Stimulated activated naive CD8-positive, alpha-beta T cell treated with anti-CD3 and anti-CD28 coated beads, Interleukin-15, Interleukin-2, amounts not matched to agents 100 ng/mL and 50 ng/mL, for 24 hours (primary cell): ENCODE measurements around the gene RXRA.

Experiments used
- H3K27ac Mint-ChIP-seq: one replicate; pipeline ENCODE4 v1.8.0; 2021; ENCODE audit warnings: mild to moderate bottlenecking, mixed read lengths
- H3K27me3 Mint-ChIP-seq: one replicate; pipeline ENCODE4 v1.8.0; 2021; ENCODE audit warnings: mixed read lengths
- H3K36me3 Mint-ChIP-seq: one replicate; pipeline ENCODE4 v1.8.0; 2021; ENCODE audit warnings: low read depth, mixed read lengths
- H3K4me1 Mint-ChIP-seq: one replicate; pipeline ENCODE4 v1.8.0; 2021; ENCODE audit warnings: low read depth, mixed read lengths
- H3K4me3 Mint-ChIP-seq: one replicate; pipeline ENCODE4 v1.8.0; 2021; ENCODE audit warnings: mild to moderate bottlenecking, mixed read lengths
- H3K9me3 Mint-ChIP-seq: one replicate; pipeline ENCODE4 v1.8.0; 2021; ENCODE audit warnings: mixed read lengths

Gene RXRA

DNA sequence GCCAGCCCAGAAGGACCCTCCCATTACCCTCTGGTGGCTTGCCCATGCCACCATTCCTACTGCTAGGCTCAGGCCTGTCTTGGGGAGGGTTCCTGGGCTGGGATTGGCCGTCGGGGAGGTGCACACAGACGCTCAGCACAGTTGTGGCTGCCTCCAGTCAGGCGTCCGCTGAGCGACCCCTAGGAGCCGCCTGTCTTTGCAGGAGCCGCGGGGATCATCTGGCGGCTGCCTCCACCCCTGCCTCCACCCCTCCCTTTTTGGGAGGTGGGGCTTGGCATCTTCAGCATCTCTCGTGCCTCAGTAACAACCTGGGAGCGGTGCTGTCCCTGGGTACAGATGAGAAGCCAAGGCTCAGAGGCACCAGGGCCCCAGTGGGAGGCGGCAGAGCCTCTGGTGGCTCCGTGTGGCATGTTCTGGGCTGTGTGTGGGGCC lies 39.6 kb downstream of the RXRA start:
- H3K27me3 Mint-ChIP-seq: no peaks in the 10 kb centered on the region
- no peak overlapping the region for H3K4me3 Mint-ChIP-seq
- H3K4me1 Mint-ChIP-seq: no peaks in the 10 kb centered on the region
- H3K27ac Mint-ChIP-seq: no peak overlapping the region
- no peaks in the 10 kb centered on the region for H3K36me3 Mint-ChIP-seq
- H3K9me3 Mint-ChIP-seq: no peaks in the 10 kb centered on the region

DNA sequence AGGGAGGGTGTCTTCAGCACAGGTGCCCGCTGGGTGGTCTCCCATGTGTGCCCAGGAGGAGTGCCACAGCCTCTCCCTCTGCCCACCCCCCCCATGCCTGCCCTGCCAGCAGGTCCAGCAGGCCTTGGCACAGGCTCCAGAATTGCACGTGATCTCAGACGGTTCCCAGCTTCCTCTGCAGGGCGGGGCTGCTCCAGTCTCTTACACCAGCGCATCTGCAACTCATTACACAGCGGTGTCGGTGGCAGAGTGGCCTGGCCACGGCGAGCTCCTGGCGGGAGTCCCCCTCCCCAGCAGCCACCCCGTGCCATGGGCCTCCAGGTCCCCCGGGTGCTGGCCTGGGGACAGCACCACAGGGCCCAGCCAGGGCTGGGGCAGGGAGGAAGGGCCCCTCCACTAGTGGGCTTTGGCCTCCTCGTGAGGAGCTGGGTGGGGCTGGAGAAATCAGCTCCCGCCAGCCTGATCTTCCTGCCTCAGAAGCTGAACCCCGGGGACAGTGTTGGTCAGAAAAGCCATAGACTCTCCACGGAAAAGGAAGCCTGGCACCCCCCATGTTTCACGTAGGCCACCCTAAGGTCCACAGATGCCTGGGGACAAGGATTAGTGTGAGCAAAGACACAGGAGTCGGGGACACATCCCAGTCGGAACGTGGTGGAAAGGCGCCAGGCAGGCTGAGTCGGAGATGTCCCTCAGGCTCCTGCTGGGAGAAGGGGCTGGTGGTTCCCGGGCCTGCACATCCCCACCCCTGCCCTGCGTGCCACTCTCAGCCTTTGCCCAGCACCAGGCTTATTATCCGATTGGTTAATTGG lies 40.2 kb downstream of the RXRA start:
- no peaks in the 10 kb centered on the region for H3K27me3 Mint-ChIP-seq
- H3K9me3 Mint-ChIP-seq: no peaks in the 10 kb centered on the region
- H3K36me3 Mint-ChIP-seq: no peaks in the 10 kb centered on the region
- no peaks in the 10 kb centered on the region for H3K4me1 Mint-ChIP-seq
- H3K27ac Mint-ChIP-seq: no peak overlapping the region
- H3K4me3 Mint-ChIP-seq: no peak overlapping the region

DNA sequence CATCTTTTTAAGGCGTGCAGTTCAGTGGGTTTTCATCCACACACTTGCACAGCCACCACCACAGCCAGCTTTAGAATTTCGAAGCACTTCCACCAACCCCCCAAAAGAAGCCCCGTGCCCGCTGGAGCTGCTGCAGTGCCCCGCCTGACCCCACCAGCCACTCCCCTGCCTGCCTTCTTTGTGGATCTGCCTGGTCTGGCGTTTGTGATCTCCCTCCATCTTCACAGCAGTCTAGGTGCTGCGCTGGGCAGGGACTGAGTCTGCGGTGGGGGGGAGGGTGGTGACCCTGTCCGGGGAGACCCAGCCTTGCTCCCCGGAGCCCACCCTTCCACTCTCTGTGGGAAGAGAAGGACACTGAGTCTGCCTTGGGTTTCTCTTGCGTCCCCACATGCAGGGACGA lies 40.8 kb downstream of the RXRA start:
- H3K9me3 Mint-ChIP-seq: no peaks in the 10 kb centered on the region
- no peaks in the 10 kb centered on the region for H3K4me1 Mint-ChIP-seq
- no peak overlapping the region for H3K4me3 Mint-ChIP-seq
- H3K36me3 Mint-ChIP-seq: no peaks in the 10 kb centered on the region
- no peak overlapping the region for H3K27ac Mint-ChIP-seq
- no peaks in the 10 kb centered on the region for H3K27me3 Mint-ChIP-seq

DNA sequence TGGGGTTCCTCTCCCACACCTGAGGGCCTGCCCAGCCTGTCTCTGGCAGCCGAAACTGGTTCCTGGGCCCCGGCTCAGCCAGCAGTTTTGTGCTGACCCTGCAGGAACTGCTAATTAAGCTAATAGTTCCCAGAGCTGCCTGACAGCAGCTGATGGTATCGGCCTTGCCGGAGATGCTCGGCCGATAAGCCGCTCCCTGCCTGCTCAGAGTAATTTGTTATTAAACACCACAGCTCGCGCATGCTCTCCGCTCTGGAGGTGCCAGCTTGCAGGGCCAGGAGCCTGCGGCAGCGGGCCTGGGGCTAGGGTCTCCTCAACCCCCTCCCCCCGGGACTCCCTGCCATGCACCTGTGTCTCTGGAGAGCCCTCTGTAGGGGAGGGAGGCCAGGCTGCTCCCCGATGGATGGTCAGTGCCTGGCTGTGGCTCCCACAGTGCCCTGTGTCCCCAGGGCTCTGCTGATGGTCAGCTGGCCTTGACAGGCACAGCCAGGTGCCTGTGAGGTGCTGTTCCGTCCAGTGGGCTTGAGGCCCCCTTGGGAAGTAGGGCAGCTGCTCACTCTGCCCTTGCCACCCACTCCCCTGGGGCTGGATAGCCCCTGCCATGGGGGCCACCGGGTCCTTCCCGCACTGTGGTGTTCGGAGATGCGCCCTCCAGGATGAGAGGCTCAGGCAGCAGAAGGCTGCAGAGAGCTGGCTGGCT lies 41.7 kb downstream of the RXRA start:
- Mint-ChIP-seq H3K27me3 (no peaks in the 10 kb centered on the region), H3K36me3 (no peaks in the 10 kb centered on the region), H3K9me3 (no peaks in the 10 kb centered on the region), H3K4me3 (no peak overlapping the region), H3K27ac (no peak overlapping the region), H3K4me1 (no peaks in the 10 kb centered on the region)

DNA sequence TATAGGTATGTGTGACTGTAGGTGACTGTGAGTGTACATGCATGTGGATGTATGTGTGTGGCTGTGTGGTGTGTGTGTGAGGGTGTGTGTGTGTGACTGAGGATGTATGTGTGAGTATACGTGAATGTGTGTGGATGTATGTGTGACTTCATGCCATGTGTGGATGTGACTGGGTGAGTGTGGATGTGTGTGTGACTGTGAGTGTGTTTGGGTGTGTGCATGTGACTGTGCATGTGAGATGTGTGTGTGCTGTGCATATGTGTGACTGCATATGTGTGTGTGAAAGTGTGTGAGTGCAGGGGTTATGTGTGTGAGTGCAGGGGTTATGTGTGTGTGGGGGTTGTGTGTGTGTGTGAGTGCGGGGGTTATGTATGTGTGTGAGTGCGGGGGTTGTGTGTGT lies 42.3 kb downstream of the RXRA start:
- Mint-ChIP-seq H3K9me3 (no peaks in the 10 kb centered on the region), H3K4me3 (no peak overlapping the region), H3K36me3 (no peaks in the 10 kb centered on the region)

DNA sequence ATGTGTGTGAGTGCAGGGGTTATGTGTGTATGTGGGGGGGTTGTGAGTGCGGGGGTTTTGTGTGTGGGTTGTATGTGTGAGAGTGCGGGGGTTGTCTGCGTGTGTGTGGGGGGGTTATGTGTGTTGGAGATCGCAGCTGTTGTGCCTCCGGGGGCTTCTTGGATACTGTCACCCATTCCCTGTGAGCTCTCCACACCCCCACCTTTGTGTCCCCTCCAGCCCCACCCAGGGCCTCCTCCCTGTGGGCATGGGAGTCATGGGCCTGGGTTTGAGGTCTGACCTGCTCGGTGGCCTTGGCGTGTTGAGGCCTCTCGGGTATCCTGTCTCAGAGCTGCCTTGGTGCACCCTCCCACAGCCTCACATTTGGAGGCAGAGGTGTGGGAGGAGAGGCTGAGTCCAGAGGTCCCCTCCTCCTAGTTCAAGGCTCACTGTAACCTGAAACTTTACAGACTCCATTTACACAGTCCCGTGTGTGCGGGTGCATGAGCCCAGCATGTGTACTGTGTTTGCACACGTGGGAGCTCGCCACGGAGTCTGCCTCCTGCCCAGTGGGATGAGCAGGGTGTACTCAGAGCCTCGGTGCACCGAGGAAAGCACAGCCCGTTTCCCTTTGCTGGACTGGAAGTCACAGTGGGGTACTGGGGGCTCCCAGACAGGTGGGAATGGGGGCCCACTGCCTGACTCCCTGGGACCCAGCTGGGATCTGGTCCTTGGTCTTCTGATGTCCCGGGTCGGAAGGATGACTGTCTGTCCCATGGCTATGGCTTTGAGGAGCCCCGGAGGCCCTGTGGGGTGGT lies 43.4 kb downstream of the RXRA start:
- Mint-ChIP-seq H3K9me3 (no peaks in the 10 kb centered on the region), H3K27me3 (no peaks in the 10 kb centered on the region), H3K4me1 (no peaks in the 10 kb centered on the region), H3K36me3 (no peaks in the 10 kb centered on the region), H3K4me3 (no peak overlapping the region), H3K27ac (no peak overlapping the region)

More for the DNA sequence above, 42.3 kb downstream of the RXRA start:
- H3K4me1 Mint-ChIP-seq: no peaks in the 10 kb centered on the region
- no peaks in the 10 kb centered on the region for H3K27me3 Mint-ChIP-seq
- no peak overlapping the region for H3K27ac Mint-ChIP-seq

DNA sequence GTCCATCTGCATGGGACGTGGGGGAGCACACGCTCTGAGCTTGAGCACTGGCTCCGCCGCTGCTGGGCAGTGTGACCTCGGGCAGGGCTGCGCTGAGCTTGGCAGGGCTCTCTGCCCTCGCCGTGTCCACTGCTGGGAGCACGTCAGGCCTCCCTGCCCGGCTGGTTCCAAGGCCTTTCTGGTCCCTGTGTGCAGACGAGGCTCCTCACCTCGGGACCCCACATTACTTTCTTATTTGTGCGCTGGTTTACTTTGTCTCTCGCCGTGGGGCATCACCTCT lies 43.9 kb downstream of the RXRA start:
- Mint-ChIP-seq H3K27ac (no peak overlapping the region), H3K27me3 (peaks cover 3% of the 10 kb centered on the region), H3K36me3 (no peaks in the 10 kb centered on the region), H3K4me1 (no peaks in the 10 kb centered on the region), H3K4me3 (no peak overlapping the region), H3K9me3 (no peaks in the 10 kb centered on the region)

DNA sequence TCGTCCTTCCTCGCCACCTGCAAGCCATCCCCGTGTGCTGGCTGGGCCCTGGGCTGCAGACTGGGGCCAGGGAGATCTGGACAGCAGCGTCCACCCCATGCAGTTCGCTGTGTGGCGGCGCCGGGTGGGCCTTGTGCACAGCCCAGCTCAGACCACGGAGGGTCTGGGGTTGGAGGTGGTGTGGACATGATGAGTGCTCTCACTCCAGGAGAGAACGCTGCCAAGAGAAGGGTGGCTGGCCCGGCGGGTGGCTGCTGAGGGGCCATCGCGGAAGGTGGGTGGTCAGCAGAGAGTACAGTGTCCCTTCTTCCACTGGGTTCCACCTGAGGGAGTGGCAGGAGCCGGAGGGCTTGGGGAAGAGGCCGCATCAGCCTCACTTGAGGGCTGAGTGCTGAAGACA lies 44.4 kb downstream of the RXRA start:
- no peak overlapping the region for H3K4me3 Mint-ChIP-seq
- H3K27me3 Mint-ChIP-seq: peaks cover 4% of the 10 kb centered on the region
- H3K27ac Mint-ChIP-seq: no peak overlapping the region
- H3K9me3 Mint-ChIP-seq: no peaks in the 10 kb centered on the region
- H3K4me1 Mint-ChIP-seq: no peaks in the 10 kb centered on the region
- no peaks in the 10 kb centered on the region for H3K36me3 Mint-ChIP-seq

DNA sequence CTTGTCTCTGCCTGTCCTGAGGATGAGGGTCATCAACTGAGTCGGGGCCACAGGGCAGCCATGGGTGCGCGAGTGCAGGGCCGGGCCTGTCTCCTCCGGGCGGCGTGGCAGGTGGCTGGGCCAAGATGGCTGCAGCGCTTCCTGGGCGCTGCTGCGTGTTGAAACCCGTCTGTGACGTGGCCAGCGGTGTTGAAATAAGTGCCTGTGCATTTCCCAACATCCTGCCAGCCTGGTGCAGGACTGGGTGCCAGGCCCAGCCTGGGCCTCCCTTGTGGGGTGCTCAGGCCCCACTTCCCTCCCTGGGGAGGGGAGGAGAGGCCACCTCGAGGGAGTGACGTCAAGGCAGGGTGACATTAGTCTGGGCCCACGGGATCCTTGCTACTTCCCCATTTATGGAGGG lies 45.5 kb downstream of the RXRA start:
- Mint-ChIP-seq H3K27me3 (peaks cover 4% of the 10 kb centered on the region), H3K4me3 (no peak overlapping the region), H3K36me3 (no peaks in the 10 kb centered on the region), H3K9me3 (no peaks in the 10 kb centered on the region), H3K27ac (no peak overlapping the region), H3K4me1 (no peaks in the 10 kb centered on the region)

DNA sequence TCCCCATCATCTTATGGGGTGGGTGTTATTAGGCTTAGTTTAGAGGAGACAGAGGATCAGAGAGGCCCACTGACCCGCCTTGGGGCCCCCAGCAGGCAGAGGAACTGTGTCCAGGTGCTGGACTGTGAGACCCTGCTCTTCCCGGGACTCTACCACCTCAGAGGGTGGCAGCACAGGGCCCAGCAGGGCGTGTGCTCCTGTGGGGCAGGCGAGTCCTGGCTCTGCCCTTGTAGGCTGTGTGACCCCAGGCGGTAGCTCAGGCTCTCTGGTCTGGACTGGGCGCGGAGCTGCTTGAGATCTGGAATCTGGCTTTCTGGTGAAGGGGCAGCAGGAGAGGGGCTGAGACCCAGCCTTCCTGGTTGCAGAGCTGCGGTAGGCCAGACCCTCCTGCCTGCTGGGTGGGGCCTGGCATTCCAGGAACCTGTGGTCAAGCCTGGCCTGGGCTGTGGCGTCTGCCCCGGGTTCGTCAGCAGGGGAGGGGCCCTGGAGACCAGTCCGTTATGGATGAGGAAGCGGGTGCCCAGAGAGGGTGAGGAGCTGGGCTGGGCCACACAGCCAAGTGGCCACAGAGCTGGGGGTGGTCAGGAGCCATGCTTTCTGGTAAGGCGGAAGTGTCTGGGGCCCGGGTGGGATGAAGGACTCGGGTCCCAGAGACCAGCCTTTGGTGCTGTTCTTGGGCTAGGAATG lies 46.5 kb downstream of the RXRA start:
- Mint-ChIP-seq H3K4me1 (no peaks in the 10 kb centered on the region), H3K9me3 (no peaks in the 10 kb centered on the region), H3K36me3 (no peaks in the 10 kb centered on the region), H3K27me3 (peaks cover 4% of the 10 kb centered on the region), H3K27ac (no peak overlapping the region), H3K4me3 (no peak overlapping the region)

DNA sequence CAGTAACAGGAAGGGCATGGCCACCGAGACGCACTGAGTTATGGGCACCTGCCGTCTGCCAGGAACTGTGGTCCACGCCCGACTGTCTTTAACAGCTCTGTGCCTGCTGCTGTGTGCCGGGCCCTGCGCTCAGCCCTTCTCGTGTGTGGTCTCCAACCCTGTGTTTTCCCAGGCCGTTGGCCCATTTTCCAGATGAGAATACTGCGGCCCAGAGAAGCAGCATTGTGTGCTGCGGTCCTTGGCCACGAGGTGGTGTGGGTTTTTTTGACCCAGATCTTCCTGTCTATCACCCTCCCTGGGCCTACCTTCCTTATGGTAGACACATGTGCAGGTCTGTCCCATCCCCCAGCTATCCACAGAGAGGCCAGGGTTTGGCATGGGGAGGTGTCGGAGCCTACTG lies 47.0 kb downstream of the RXRA start:
- Mint-ChIP-seq H3K4me1 (no peaks in the 10 kb centered on the region), H3K9me3 (no peaks in the 10 kb centered on the region), H3K4me3 (no peak overlapping the region), H3K27ac (no peak overlapping the region), H3K36me3 (no peaks in the 10 kb centered on the region), H3K27me3 (peaks cover 4% of the 10 kb centered on the region)

DNA sequence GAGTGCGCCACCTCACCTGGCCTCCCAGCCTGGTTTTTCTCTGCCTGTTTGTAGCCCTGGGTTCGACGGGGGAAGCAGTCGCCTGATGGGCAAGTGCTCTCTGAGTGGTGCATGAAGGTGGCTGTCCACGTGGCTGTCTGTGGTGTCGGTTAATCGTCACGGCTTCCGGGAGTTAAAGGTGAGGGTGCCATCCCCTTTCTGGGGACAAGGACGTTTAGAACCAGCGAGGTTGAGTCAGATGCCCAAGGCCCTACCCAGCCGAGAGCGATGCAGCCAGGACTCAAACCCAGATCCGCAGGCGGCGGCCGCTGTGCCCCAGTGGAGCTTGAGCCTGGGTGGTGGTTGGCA lies 47.7 kb downstream of the RXRA start:
- H3K9me3 Mint-ChIP-seq: no peaks in the 10 kb centered on the region
- peaks cover 4% of the 10 kb centered on the region for H3K27me3 Mint-ChIP-seq
- no peaks in the 10 kb centered on the region for H3K36me3 Mint-ChIP-seq
- H3K4me1 Mint-ChIP-seq: no peaks in the 10 kb centered on the region
- H3K4me3 Mint-ChIP-seq: no peak overlapping the region
- H3K27ac Mint-ChIP-seq: no peak overlapping the region

DNA sequence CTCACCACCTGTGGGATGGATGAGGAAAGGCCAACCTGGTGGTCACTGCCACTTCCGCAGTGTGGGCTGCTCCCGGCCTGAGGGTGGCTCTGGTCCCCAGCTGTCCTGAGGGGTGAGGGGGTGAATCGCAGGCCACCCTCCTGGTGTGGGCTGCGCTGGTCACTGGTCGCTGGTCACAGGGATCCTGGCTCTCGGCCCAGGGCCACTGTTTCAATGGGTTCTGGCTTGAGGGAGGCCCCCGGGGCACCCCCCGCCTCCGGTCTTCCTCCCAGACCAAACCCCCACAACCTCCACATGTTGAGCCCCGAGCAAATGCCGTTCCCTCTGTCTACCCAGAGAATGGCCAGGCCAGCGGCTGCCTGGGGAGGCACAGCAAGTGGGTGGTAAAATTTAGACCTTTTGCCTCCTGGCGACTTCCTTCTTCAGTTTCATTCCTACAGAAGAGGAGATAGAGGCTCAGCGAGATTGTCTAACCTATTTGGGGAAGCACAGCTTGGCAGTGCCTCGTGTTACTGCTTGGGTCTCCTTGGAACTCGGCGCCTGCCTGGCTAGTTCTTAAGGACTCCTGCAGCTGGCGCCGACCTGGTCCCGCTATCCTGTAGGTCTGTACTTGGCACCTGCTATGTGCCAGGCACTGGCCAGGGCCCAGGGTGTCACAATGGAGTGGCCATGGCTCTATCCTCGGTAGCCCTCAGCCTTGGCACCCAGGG lies 48.2 kb downstream of the RXRA start:
- H3K27ac Mint-ChIP-seq: peak overlapping the region; percentile 77
- H3K9me3 Mint-ChIP-seq: no peaks in the 10 kb centered on the region
- H3K4me1 Mint-ChIP-seq: no peaks in the 10 kb centered on the region
- H3K36me3 Mint-ChIP-seq: no peaks in the 10 kb centered on the region
- H3K27me3 Mint-ChIP-seq: peaks cover 4% of the 10 kb centered on the region
- no peak overlapping the region for H3K4me3 Mint-ChIP-seq

DNA sequence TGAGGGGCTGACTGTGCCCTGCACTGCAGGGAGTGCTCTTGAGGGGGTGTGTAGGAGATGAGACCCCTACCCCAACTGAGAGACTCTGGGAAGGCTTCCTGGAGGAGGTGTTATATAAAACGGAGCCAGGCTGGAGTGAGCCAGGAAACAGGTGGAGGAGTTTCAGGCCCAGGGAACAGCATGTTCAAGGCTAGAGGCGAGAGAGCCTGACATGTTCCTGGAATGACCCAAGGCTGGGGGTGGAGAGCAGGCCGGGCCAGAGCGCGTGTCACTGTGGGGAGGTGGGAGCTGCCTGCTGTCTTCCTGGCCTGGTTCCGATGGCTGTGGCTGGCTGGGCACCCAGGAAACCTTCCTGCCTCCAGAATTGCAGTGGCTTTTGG lies 48.7 kb downstream of the RXRA start:
- Mint-ChIP-seq H3K9me3 (no peaks in the 10 kb centered on the region), H3K27me3 (peaks cover 4% of the 10 kb centered on the region), H3K27ac (peak overlapping the region; percentile 77), H3K4me1 (no peaks in the 10 kb centered on the region), H3K36me3 (no peaks in the 10 kb centered on the region), H3K4me3 (no peak overlapping the region)
